A549 (cell line): ENCODE measurements around the gene TMEM250. TPM values are rescaled to one million over a fixed set of nuclear protein-coding genes. Genes with fewer than 3 reads are reported as not detected.

Source experiments
- ATAC-seq, 2 experiments: fragments of 200-7000 bp in 1 of 2; fragments of >200 bp in 1 of 2; cut with Nextera tagmentation in 1 of 2; cut with Tn5 transposase in 1 of 2; 3 replicates each; pipeline versions ENCODE4 v1.8.0 to v1.9.1; 2018 to 2020; ENCODE audit warnings: mild to moderate bottlenecking in 1 of 2, moderate library complexity in 1 of 2
- CTCF ChIA-PET: fragments of 300-600 bp; sonication (Branson Sonifier 250); formaldehyde crosslinking; extraction: SDS; loops from one replicate; lab custom pipeline; 2021; ENCODE audit warnings: antibody characterized with exemption, inconsistent platforms; lab: Yijun Ruan, JAX
- POLR2A ChIA-PET: fragments of 350-600 bp; formaldehyde crosslinking; extraction: SDS; loops from one replicate; lab custom pipeline; 2021; ENCODE audit warnings: antibody characterized with exemption, inconsistent platforms; lab: Yijun Ruan, JAX
- DNase-seq, 2 experiments: peaks; one replicate each; pipeline versions ENCODE4 v3.0.0 to v3.0.0-alpha.2; 2011 to 2016; ENCODE audit warnings: low read depth in 1 of 2, low spot score in 1 of 2
- FAIRE-seq: peaks from 2 replicates; lab custom pipeline; 2011; peaks lifted over from hg19 to GRCh38; lab: Jason Lieb, UNC
- H3K27ac ChIP-seq, 2 experiments: fragments of >200 bp; sonication (Bioruptor Twin); formaldehyde crosslinking; 3 replicates each; pipeline ENCODE4 v1.5.1; 2016 to 2017
- H3K4me1 ChIP-seq: fragments of >200 bp; sonication (Bioruptor Twin); formaldehyde crosslinking; 3 replicates; pipeline ENCODE4 v1.6.1; 2016
- H3K4me2 ChIP-seq: fragments of >200 bp; sonication (Bioruptor Twin); formaldehyde crosslinking; 3 replicates; pipeline ENCODE4 v1.6.1; 2016
- H3K4me3 ChIP-seq: fragments of >200 bp; sonication (Bioruptor Twin); formaldehyde crosslinking; 3 replicates; pipeline ENCODE4 v1.5.1; 2016
- H3K9me3 ChIP-seq: fragments of >200 bp; sonication (Bioruptor Twin); formaldehyde crosslinking; 3 replicates; pipeline ENCODE4 v1.6.1; 2016
- BHLHE40 ChIP-seq: IDR thresholded peaks from 2 replicates; pipeline ENCODE4 v1.6.1; 2012; ENCODE audit warnings: low read depth, low read length, inconsistent platforms
- CBX8 ChIP-seq: fragments of 200-600 bp; sonication (generic); IDR thresholded peaks from 2 replicates; pipeline ENCODE4 v1.6.1; 2016
- EP300 ChIP-seq, 2 experiments: fragments of >200 bp; sonication (Bioruptor Twin); formaldehyde crosslinking; IDR thresholded peaks; 2 replicates in 1 of 2; 3 replicates in 1 of 2; pipeline ENCODE4 v1.6.1; 2016 to 2017
- ESRRA ChIP-seq: fragments of 150-350 bp; IDR thresholded peaks from 2 replicates; pipeline ENCODE4 v1.6.1; 2014; ENCODE audit warnings: mild to moderate bottlenecking, low read length, borderline replicate concordance
- FOSL2 ChIP-seq, 2 experiments: fragments of 450-650 bp in 1 of 2; fragments of >200 bp in 1 of 2; sonication (Bioruptor Twin) in 1 of 2; formaldehyde crosslinking; IDR thresholded peaks; 2 replicates each; pipeline versions ENCODE4 v1.5.0 to v1.6.1; 2016 to 2020; ENCODE audit warnings: mild to moderate bottlenecking in 1 of 2, moderate library complexity in 1 of 2
- HDAC2 ChIP-seq: fragments of 200-600 bp; sonication (generic); IDR thresholded peaks from 2 replicates; pipeline ENCODE4 v1.6.1; 2016
- HOXA7 ChIP-seq: fragments of 250-450 bp; sonication (Bioruptor Pico); IDR thresholded peaks from 2 replicates; pipeline ENCODE4 v1.5.0; 2020; ENCODE audit warnings: mild to moderate bottlenecking, moderate library complexity
- HOXB13 ChIP-seq: fragments of 250-450 bp; sonication (Bioruptor Pico); IDR thresholded peaks from 2 replicates; pipeline ENCODE4 v1.5.0; 2020; ENCODE audit warnings: low read depth, mild to moderate bottlenecking, moderate library complexity
- JUNB ChIP-seq: fragments of >200 bp; sonication (Bioruptor Twin); formaldehyde crosslinking; IDR thresholded peaks from 2 replicates; pipeline ENCODE4 v1.6.1; 2016
- MAZ ChIP-seq: fragments of 150-350 bp; IDR thresholded peaks from 2 replicates; pipeline ENCODE4 v1.6.1; 2014; ENCODE audit warnings: antibody characterized with exemption, low read depth, low read length, borderline replicate concordance
- NPAS2 ChIP-seq: fragments of 250-450 bp; sonication (Bioruptor Pico); IDR thresholded peaks from 2 replicates; pipeline ENCODE4 v1.8.0; 2022; ENCODE audit warnings: mild to moderate bottlenecking, moderate library complexity, borderline replicate concordance
- NR3C1 ChIP-seq: fragments of >200 bp; sonication (Bioruptor Twin); formaldehyde crosslinking; IDR thresholded peaks from 3 replicates; pipeline ENCODE4 v1.6.1; 2017
- TFCP2L1 ChIP-seq: fragments of 250-450 bp; sonication (Bioruptor Pico); IDR thresholded peaks from 2 replicates; pipeline ENCODE4 v1.5.0; 2021; ENCODE audit warnings: mild to moderate bottlenecking
- TP53 ChIP-seq: fragments of 250-450 bp; sonication (Bioruptor Pico); IDR thresholded peaks from 2 replicates; pipeline ENCODE4 v1.5.0; 2021; ENCODE audit warnings: mild to moderate bottlenecking, moderate library complexity
- ZFP36 ChIP-seq: fragments of 450-650 bp; IDR thresholded peaks from 2 replicates; pipeline ENCODE4 v1.6.1; 2014; ENCODE audit warnings: borderline replicate concordance; ENCODE audit not compliant: partially characterized antibody
- WGBS: methylation state at CpG from one replicate; pipeline ENCODE4 v1.1.6; 2017; ENCODE audit errors: missing lambda C conversion rate; 5-methylcytosine and 5-hydroxymethylcytosine counted together
- polyA plus RNA-seq, 4 experiments: library from polyadenylated mRNA; depleted of rRNA in 3 of 4; stranded (reverse); fragments of >200 nt; fragmentation: RNase III in 1 of 4; extraction: RNeasy Plus Mini Kit Qiagen cat#74134 plus additional on column Dnase treatment in 1 of 4; gene quantifications; 2 replicates in 3 of 4; 3 replicates in 1 of 4; pipeline ENCODE4 v1.2.3, GENCODE V29; 2011 to 2017
- TF ChIP-seq, protein P1 (sequence below): fragments of 250-450 bp; sonication (Bioruptor Pico); IDR thresholded peaks from 2 replicates; pipeline ENCODE4 v1.5.0; 2020; ENCODE audit warnings: low read depth, mild to moderate bottlenecking, moderate library complexity
- TF ChIP-seq, protein P2 (sequence below): fragments of 200-600 bp; sonication (generic); IDR thresholded peaks from 2 replicates; pipeline ENCODE4 v1.6.1; 2016; ENCODE audit warnings: antibody characterized with exemption, mild to moderate bottlenecking, moderate library complexity
- TF ChIP-seq, protein P3 (sequence below): IDR thresholded peaks from 2 replicates; pipeline ENCODE4 v1.6.1; 2012
- TF ChIP-seq, protein P4 (sequence below): IDR thresholded peaks from 2 replicates; pipeline ENCODE4 v1.6.1; 2012; ENCODE audit warnings: low read depth, borderline replicate concordance
- TF ChIP-seq, protein P5 (sequence below): fragments of >200 bp; sonication (Bioruptor Twin); formaldehyde crosslinking; IDR thresholded peaks from 2 replicates; pipeline ENCODE4 v1.6.1; 2016
- TF ChIP-seq, protein P6 (sequence below): fragments of 150-350 bp; IDR thresholded peaks from 2 replicates; pipeline ENCODE4 v1.6.1; 2014; ENCODE audit warnings: low read depth, mild to moderate bottlenecking, low read length
- TF ChIP-seq, protein P7 (sequence below): IDR thresholded peaks from 2 replicates; pipeline ENCODE4 v1.6.1; 2012

Gene TMEM250
- polyA plus RNA-seq, 2 of the 4 experiments (the other 2 are of a cell fraction), result 13.0 to 35.2 TPM

DNA sequence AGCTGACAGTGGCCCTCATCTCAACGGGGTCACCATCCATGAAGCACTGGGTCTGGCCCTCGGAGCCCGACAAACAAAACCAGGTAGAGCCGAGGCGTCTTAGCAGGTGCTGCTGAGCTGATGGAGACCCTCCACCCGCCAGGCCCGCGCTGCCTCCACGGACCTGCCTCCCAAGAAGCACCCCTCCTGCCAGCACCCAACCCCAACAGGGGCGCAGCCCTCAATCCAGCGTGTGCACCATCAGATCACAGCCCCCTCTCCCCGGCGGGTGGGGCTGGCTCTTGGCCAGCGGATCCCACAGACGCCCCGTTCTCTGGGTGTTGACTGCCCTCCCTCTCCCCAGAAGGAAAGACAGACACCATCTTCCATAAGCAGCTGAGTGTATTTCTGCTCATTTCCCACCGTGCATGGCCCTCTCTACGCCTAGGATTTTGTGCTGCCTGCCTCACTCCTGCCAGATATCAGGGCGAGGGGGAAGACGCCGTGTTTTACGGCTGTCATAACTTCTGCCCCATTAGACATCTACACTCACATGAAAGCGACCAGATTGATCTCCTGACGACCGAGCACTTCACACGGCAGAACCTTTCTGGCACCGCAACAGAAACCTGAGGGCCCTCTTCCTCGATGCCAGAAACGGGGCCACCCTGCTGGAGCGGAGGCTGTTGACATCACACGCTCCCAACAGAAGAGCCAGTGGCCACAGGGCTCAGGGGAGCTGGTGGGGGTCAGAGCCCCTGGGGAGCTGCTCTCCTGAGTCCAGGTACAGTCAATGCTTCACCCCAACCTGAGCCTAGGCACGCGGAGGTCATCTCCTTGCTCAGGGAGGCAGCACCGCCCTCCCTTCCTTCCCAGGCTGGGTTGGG lies 35.9 kb downstream of the TMEM250 start:
- TF ChIP-seq HOXA7 (CRISPR knock-in tag), result no peak
- TF ChIP-seq JUNB, result no peak
- no peak for TF ChIP-seq ESRRA
- TF ChIP-seq, protein P1, sequence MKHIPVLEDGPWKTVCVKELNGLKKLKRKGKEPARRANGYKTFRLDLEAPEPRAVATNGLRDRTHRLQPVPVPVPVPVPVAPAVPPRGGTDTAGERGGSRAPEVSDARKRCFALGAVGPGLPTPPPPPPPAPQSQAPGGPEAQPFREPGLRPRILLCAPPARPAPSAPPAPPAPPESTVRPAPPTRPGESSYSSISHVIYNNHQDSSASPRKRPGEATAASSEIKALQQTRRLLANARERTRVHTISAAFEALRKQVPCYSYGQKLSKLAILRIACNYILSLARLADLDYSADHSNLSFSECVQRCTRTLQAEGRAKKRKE, result no peak
- TF ChIP-seq ZFP36, result no peak
- TF ChIP-seq, protein P2, sequence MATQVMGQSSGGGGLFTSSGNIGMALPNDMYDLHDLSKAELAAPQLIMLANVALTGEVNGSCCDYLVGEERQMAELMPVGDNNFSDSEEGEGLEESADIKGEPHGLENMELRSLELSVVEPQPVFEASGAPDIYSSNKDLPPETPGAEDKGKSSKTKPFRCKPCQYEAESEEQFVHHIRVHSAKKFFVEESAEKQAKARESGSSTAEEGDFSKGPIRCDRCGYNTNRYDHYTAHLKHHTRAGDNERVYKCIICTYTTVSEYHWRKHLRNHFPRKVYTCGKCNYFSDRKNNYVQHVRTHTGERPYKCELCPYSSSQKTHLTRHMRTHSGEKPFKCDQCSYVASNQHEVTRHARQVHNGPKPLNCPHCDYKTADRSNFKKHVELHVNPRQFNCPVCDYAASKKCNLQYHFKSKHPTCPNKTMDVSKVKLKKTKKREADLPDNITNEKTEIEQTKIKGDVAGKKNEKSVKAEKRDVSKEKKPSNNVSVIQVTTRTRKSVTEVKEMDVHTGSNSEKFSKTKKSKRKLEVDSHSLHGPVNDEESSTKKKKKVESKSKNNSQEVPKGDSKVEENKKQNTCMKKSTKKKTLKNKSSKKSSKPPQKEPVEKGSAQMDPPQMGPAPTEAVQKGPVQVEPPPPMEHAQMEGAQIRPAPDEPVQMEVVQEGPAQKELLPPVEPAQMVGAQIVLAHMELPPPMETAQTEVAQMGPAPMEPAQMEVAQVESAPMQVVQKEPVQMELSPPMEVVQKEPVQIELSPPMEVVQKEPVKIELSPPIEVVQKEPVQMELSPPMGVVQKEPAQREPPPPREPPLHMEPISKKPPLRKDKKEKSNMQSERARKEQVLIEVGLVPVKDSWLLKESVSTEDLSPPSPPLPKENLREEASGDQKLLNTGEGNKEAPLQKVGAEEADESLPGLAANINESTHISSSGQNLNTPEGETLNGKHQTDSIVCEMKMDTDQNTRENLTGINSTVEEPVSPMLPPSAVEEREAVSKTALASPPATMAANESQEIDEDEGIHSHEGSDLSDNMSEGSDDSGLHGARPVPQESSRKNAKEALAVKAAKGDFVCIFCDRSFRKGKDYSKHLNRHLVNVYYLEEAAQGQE, result no peak
- TF ChIP-seq CBX8, result no peak
- TF ChIP-seq, protein P3, sequence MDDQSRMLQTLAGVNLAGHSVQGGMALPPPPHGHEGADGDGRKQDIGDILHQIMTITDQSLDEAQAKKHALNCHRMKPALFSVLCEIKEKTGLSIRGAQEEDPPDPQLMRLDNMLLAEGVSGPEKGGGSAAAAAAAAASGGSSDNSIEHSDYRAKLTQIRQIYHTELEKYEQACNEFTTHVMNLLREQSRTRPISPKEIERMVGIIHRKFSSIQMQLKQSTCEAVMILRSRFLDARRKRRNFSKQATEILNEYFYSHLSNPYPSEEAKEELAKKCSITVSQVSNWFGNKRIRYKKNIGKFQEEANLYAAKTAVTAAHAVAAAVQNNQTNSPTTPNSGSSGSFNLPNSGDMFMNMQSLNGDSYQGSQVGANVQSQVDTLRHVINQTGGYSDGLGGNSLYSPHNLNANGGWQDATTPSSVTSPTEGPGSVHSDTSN, result no peak
- no peak for TF ChIP-seq BHLHE40
- TF ChIP-seq EP300 (IDR thresholded peaks at IDR 0.05), result no peak
- TF ChIP-seq FOSL2 (IDR thresholded peaks at IDR 0.05), result no peak
- no peak for TF ChIP-seq FOSL2 (CRISPR knock-in tag; IDR thresholded peaks at IDR 0.05)
- CTCF ChIA-PET, result interaction anchor here (1.1 to 2.0 kb wide), 2 partner anchors 9 to 40 kb away, joined by 3 to 9 read pairs; no protein-coding TSS in a partner anchor
- no peak overlapping the region for H3K27ac ChIP-seq
- peaks cover 24% of the 10 kb centered on the region for H3K4me1 ChIP-seq
- no peak overlapping the region for H3K4me3 ChIP-seq
- POLR2A ChIA-PET, result no interaction called here
- H3K9me3 ChIP-seq, result no peaks in the 10 kb centered on the region
- ATAC-seq, result no peak
- no peak overlapping the region for H3K4me2 ChIP-seq
- WGBS, result 86% methylated on average over 29 of the region's 34 CpGs
- no peak for FAIRE-seq
- DNase-seq, result no peak

DNA sequence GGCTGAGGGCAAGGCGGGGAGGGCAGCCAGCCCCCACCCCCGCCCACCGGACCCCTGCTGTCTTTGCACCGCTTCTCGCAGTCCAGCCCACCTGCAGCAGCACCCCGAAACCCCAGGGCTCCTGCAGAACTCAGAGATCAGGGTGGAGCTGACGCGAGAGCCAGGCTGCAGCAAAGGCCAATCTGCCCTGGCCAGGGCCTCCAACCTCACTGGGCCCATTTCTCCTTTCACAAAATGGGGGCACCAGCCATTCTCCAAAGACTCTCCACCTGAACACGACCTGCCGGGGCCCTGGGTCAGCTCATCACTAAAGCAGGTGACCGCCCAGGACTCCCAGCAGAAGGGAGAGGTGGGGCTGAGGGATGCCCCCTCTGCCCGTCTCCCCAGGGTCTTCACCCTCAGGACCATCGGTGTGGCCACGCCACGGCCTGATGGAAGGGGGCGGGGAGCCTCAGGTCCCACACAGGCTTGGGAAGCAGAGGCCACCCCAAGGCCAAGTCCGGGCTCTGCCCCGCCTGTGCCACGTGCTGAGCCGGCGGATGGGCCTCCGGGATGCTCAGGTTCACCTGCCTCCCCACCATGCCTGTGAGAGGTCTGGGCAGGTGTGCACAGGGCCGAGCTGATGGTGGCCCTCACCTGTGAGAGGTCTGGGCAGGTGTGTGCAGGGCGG lies 36.7 kb downstream of the TMEM250 start:
- Histone ChIP-seq H3K27ac (no peak overlapping the region; a peak in 1 of 6 replicates), H3K4me3 (no peak overlapping the region), H3K4me2 (no peak overlapping the region), H3K4me1 (peaks cover 31% of the 10 kb centered on the region), H3K9me3 (no peaks in the 10 kb centered on the region)
- ATAC-seq (no peak), DNase-seq (no peak), FAIRE-seq (no peak)
- TF ChIP-seq, protein P4, sequence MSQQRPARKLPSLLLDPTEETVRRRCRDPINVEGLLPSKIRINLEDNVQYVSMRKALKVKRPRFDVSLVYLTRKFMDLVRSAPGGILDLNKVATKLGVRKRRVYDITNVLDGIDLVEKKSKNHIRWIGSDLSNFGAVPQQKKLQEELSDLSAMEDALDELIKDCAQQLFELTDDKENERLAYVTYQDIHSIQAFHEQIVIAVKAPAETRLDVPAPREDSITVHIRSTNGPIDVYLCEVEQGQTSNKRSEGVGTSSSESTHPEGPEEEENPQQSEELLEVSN, result no peak
- TF ChIP-seq TP53 (CRISPR knock-in tag), result no peak
- TF ChIP-seq HDAC2, result no peak
- TF ChIP-seq TFCP2L1, result no peak
- TF ChIP-seq HOXB13 (CRISPR knock-in tag), result no peak
- no peak for TF ChIP-seq NR3C1
- TF ChIP-seq MAZ, result no peak
- TF ChIP-seq, protein P5, sequence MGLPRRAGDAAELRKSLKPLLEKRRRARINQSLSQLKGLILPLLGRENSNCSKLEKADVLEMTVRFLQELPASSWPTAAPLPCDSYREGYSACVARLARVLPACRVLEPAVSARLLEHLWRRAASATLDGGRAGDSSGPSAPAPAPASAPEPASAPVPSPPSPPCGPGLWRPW, result no peak
- TF ChIP-seq NPAS2 (CRISPR knock-in tag), result no peak
- TF ChIP-seq, protein P6, sequence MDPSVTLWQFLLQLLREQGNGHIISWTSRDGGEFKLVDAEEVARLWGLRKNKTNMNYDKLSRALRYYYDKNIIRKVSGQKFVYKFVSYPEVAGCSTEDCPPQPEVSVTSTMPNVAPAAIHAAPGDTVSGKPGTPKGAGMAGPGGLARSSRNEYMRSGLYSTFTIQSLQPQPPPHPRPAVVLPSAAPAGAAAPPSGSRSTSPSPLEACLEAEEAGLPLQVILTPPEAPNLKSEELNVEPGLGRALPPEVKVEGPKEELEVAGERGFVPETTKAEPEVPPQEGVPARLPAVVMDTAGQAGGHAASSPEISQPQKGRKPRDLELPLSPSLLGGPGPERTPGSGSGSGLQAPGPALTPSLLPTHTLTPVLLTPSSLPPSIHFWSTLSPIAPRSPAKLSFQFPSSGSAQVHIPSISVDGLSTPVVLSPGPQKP, result no peak
- no peak for TF ChIP-seq BHLHE40
- no peak for TF ChIP-seq HOXA7 (CRISPR knock-in tag)
- TF ChIP-seq, protein P7, sequence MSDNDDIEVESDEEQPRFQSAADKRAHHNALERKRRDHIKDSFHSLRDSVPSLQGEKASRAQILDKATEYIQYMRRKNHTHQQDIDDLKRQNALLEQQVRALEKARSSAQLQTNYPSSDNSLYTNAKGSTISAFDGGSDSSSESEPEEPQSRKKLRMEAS, result no peak
- ChIA-PET CTCF (interaction anchor here (2.0 to 3.6 kb wide), 2 partner anchors 9 to 41 kb away, joined by 9 to 27 read pairs; no protein-coding TSS in a partner anchor), POLR2A (no interaction called here)
- 99% methylated on average over 13 of the region's 24 CpGs for WGBS
